Fibroblast of lung (primary cell): ENCODE measurements around the gene NEGR1. TPM values are rescaled to one million over a fixed set of nuclear protein-coding genes. Genes with fewer than 3 reads are reported as not detected.

Experiments
- DNase-seq, 2 donors: peaks; one replicate each; pipeline versions ENCODE4 v3.0.0 to v3.0.0-alpha.2; 2010; ENCODE audit warnings: low read depth in 2 of 2
- H2AFZ ChIP-seq: 2 replicates; pipeline ENCODE4 v1.5.1; 2012; ENCODE audit warnings: low read length, control low read depth, inconsistent platforms
- H3K27ac ChIP-seq: 2 replicates; pipeline ENCODE4 v1.5.1; 2011; ENCODE audit warnings: low read length, control low read depth; ENCODE audit not compliant: insufficient read depth
- H3K27me3 ChIP-seq: 2 replicates; pipeline ENCODE4 v1.5.1; 2011; ENCODE audit warnings: mild to moderate bottlenecking, low read length; ENCODE audit not compliant: control insufficient read depth, insufficient read depth
- H3K36me3 ChIP-seq: 2 replicates; pipeline ENCODE4 v1.5.1; 2011; ENCODE audit warnings: low read length; ENCODE audit not compliant: control insufficient read depth, insufficient read depth
- H3K4me1 ChIP-seq: 2 replicates; pipeline ENCODE4 v1.5.1; 2011; ENCODE audit warnings: low read length; ENCODE audit not compliant: control insufficient read depth, insufficient read depth; ENCODE audit errors: extremely low read depth
- H3K4me2 ChIP-seq: 2 replicates; pipeline ENCODE4 v1.5.1; 2011; ENCODE audit warnings: low read length, control low read depth; ENCODE audit not compliant: insufficient read depth; ENCODE audit errors: extremely low read depth
- H3K4me3 ChIP-seq, 4 experiments: fragments of 200-600 bp in 1 of 4; sonication (generic) in 1 of 4; replicated peaks in 1 of 4; 2 replicates each; pipeline ENCODE4 v1.5.1; 2011 to 2016; ENCODE audit warnings: low read length in 4 of 4, low read depth in 3 of 4, mild to moderate bottlenecking in 3 of 4, control low read depth in 2 of 4, inconsistent platforms in 1 of 4, mixed read lengths in 1 of 4; ENCODE audit not compliant: insufficient read depth in 1 of 4; ENCODE audit errors: control extremely low read depth in 1 of 4
- H3K79me2 ChIP-seq: 2 replicates; pipeline ENCODE4 v1.5.1; 2012; ENCODE audit warnings: mild to moderate bottlenecking, low read length, inconsistent platforms; ENCODE audit not compliant: control insufficient read depth, insufficient read depth
- H3K9ac ChIP-seq: 2 replicates; pipeline ENCODE4 v1.5.1; 2011; ENCODE audit warnings: mild to moderate bottlenecking, low read length, control low read depth; ENCODE audit not compliant: insufficient read depth
- H3K9me3 ChIP-seq: 2 replicates; pipeline ENCODE4 v1.5.1; 2012; ENCODE audit warnings: low read depth, low read length; ENCODE audit not compliant: control insufficient read depth, insufficient read depth
- H4K20me1 ChIP-seq: 2 replicates; pipeline ENCODE4 v1.5.1; 2011; ENCODE audit warnings: low read length; ENCODE audit not compliant: control insufficient read depth, insufficient read depth; ENCODE audit errors: extremely low read depth
- CTCF ChIP-seq, 2 donors: IDR thresholded peaks in 1 of 2; conservative IDR thresholded peaks in 1 of 2; 1 replicate in 1 of 2; 2 replicates in 1 of 2; pipeline ENCODE4 v1.5.1; 2011 to 2012; ENCODE audit warnings: low read length in 2 of 2, control low read depth in 1 of 2, inconsistent platforms in 1 of 2, low read depth in 1 of 2, mild to moderate bottlenecking in 1 of 2
- EZH2 ChIP-seq: IDR thresholded peaks from 2 replicates; pipeline ENCODE4 v1.5.1; 2012; ENCODE audit warnings: low read length, control low read depth, mild to moderate bottlenecking; ENCODE audit errors: missing control alignments
- polyA plus RNA-seq, 2 donors: library from polyadenylated mRNA; depleted of rRNA in 1 of 2; stranded (reverse) in 1 of 2; unstranded in 1 of 2; fragments of >200 nt; gene quantifications; 2 replicates each; pipeline ENCODE4 v1.2.1, GENCODE V29; 2011 to 2012; ENCODE audit warnings: missing spikeins in 1 of 2
- total RNA-seq: library from RNA; depleted of rRNA; stranded (reverse); fragments of >200 nt; gene quantifications from 2 replicates; pipeline ENCODE4 v1.2.1, GENCODE V29; 2014

NEGR1 gene
- total and polyA plus RNA-seq, 2 donors (not counting 1 experiment from before 2014, with no cell fraction given), result 3.1 to 9.4 TPM

DNA sequence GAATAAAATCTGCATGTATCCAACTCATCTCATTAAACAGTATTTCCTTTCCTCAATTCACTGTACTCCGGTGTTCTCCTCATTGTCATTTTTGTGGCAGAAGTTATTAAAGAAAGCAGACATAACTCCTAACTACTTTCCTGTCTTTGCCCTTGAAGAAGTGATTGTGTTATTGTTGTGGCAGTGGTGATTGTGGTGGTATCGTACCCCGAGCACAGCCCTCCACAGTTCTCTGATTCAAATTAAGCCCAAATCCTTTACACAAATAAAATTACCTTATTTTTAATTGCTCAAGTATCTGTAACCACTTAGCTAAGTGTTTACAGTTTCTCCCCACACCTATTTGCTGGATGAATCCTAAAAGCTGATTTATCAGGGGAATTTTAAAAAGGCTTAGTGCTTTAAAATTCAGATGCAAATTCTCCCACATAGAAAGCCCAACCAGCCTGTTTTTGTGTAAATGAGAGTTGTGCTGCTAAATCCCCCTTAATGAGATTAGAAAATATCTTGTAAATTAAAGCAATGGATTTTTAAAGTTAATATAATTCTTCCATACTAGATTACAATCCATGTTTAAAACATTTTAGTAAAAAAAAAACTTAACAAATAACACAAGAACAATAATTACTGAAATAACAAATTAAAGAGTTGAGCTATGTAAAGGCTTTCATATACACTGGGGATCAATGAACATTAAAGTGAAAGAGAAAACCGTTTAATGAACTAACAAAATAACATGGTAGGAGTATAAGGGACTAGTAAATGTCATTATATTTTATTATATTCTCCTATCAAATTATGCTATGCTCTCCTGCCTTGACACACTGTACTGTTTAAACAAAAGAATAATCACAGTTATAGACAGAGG, 259.0 kb downstream of the NEGR1 start:
- H4K20me1 ChIP-seq, result no peaks in the 10 kb centered on the region
- H3K4me3 ChIP-seq, result no peak overlapping the region
- no peaks in the 10 kb centered on the region for H3K9me3 ChIP-seq
- H3K79me2 ChIP-seq, result no peaks in the 10 kb centered on the region
- no peak for DNase-seq
- no peaks in the 10 kb centered on the region for H3K4me1 ChIP-seq
- no peaks in the 10 kb centered on the region for H3K36me3 ChIP-seq
- no peaks in the 10 kb centered on the region for H3K27me3 ChIP-seq
- no peak for TF ChIP-seq CTCF (conservative IDR thresholded peaks at IDR 0.05 in 1 of 2, IDR thresholded peaks at IDR 0.05 in 1 of 2; ENCODE audit: low read depth in 1 of 2, low read length in 2 of 2)
- no peak for TF ChIP-seq EZH2
- H3K4me2 ChIP-seq, result no peak overlapping the region
- H3K27ac ChIP-seq, result no peak overlapping the region
- H2AFZ ChIP-seq, result no peak overlapping the region
- no peak overlapping the region for H3K9ac ChIP-seq

DNA sequence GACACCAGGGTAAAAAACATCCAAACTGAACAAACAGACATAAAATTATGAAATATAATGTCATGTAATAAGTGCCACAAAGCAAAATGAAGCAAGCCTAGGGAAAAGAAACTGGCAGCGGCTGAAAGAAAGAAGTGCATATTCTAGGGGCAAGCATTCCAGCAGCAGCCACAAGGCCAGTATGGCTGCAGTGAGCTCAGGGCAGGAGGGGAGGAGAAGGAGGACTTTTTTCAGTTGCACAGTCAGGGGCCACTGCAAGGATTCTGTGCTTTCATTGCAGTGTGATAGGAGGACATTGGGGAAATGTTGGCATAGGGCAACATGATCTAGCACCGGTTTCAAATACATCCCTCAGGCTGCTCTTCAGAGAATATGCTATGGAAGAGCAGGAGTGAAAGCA, 263.8 kb downstream of the NEGR1 start:
- H3K27ac ChIP-seq, result no peak overlapping the region
- no peaks in the 10 kb centered on the region for H3K9me3 ChIP-seq
- H3K4me2 ChIP-seq, result no peak overlapping the region
- H3K9ac ChIP-seq, result no peak overlapping the region
- no peaks in the 10 kb centered on the region for H3K27me3 ChIP-seq
- H3K4me3 ChIP-seq, result no peak overlapping the region
- H3K4me1 ChIP-seq, result no peaks in the 10 kb centered on the region
- no peak for DNase-seq
- H2AFZ ChIP-seq, result no peak overlapping the region
- TF ChIP-seq CTCF (conservative IDR thresholded peaks at IDR 0.05 in 1 of 2, IDR thresholded peaks at IDR 0.05 in 1 of 2; ENCODE audit: low read depth in 1 of 2, low read length in 2 of 2) (no peak), EZH2 (no peak)
- no peaks in the 10 kb centered on the region for H3K79me2 ChIP-seq
- no peaks in the 10 kb centered on the region for H4K20me1 ChIP-seq
- no peaks in the 10 kb centered on the region for H3K36me3 ChIP-seq

- H3K27me3 ChIP-seq, result no peaks in the 10 kb centered on the region
- no peak overlapping the region for H3K9ac ChIP-seq
- TF ChIP-seq CTCF (conservative IDR thresholded peaks at IDR 0.05 in 1 of 2, IDR thresholded peaks at IDR 0.05 in 1 of 2; ENCODE audit: low read depth in 1 of 2, low read length in 2 of 2) (no peak), EZH2 (no peak)
- H3K4me1 ChIP-seq, result no peaks in the 10 kb centered on the region
- no peak overlapping the region for H3K4me3 ChIP-seq
- H3K27ac ChIP-seq, result no peak overlapping the region
- no peak overlapping the region for H3K4me2 ChIP-seq
- no peaks in the 10 kb centered on the region for H4K20me1 ChIP-seq
- no peak overlapping the region for H2AFZ ChIP-seq
- no peaks in the 10 kb centered on the region for H3K9me3 ChIP-seq
- no peak for DNase-seq
- no peaks in the 10 kb centered on the region for H3K79me2 ChIP-seq
- no peaks in the 10 kb centered on the region for H3K36me3 ChIP-seq
Measured at GRCh38 chr1:72015006-72015405, 267.3 kb downstream of the NEGR1 start.
